MM.1S (cell line): ENCODE data around the gene FLT1.

Experiments
- EZH2 ChIP-seq: fragments of 300-600 bp; sonication (generic); optimal IDR thresholded peaks from 2 replicates; pipeline ENCODE3; 2017; ENCODE audit warnings: low read depth, mild to moderate bottlenecking, antibody characterized with exemption, low read length, mixed read lengths
- EZH2phosphoT487 ChIP-seq: fragments of 300-600 bp; sonication (generic); IDR thresholded peaks from 2 replicates; pipeline ENCODE4 v1.6.1; 2018; ENCODE audit warnings: antibody characterized with exemption, low read length
- TF ChIP-seq, protein P1 (sequence below): fragments of 300-600 bp; sonication (generic); IDR thresholded peaks from 2 replicates; pipeline ENCODE4 v1.5.1; 2016; ENCODE audit warnings: antibody characterized with exemption, low read length, mixed read lengths

DNA sequence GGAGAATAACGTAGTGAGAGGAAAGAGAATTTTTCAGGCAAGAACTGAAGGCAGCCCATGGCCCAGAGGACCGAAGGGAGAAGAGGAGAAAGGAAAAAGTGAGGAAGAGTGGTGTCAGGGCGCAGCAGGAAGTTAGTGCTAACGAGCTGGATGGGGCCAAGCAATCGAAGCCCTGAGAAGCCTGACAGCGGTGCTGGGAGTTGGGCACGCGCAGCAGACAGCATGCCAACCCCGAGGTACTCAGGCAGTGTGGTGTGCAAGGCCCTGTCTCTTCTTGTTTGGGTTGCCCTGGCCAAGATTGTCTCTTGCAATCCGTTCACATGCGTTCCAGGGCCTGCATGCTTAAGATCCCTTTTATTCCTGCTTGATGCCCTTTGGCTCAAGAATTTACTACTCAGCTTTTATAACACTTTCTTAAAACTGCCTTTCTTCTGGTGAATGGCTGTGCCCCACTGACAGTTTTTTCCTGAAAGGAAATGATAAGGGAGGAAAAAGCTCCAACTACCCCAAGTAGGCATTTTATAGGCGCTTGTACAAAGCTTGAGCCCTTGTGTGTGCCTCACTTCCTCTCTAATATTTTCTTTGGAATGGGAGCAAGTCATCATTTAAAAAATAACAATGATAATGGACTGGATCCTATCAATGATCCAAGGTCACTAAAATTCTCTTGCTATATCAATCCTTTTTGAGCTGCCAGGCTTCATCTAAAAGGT lies 115.4 kb downstream of the FLT1 start:
- TF ChIP-seq, protein P1, sequence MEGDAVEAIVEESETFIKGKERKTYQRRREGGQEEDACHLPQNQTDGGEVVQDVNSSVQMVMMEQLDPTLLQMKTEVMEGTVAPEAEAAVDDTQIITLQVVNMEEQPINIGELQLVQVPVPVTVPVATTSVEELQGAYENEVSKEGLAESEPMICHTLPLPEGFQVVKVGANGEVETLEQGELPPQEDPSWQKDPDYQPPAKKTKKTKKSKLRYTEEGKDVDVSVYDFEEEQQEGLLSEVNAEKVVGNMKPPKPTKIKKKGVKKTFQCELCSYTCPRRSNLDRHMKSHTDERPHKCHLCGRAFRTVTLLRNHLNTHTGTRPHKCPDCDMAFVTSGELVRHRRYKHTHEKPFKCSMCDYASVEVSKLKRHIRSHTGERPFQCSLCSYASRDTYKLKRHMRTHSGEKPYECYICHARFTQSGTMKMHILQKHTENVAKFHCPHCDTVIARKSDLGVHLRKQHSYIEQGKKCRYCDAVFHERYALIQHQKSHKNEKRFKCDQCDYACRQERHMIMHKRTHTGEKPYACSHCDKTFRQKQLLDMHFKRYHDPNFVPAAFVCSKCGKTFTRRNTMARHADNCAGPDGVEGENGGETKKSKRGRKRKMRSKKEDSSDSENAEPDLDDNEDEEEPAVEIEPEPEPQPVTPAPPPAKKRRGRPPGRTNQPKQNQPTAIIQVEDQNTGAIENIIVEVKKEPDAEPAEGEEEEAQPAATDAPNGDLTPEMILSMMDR, result no peak
- TF ChIP-seq EZH2 (no peak), EZH2phosphoT487 (no peak)
